ENCODE results near the gene CTTN. TPM values are rescaled to one million over a fixed set of nuclear protein-coding genes. Genes with fewer than 3 reads are reported as not detected.

Gene CTTN
- total and polyA plus RNA-seq, 2 of the 8 experiments (the other 6 are each of a cell fraction or from before 2014, with no cell fraction given): 84.6 to 216 TPM

GRCh38 chr11:70409437-70409836 lies 11.1 kb downstream of the CTTN start:
- H3K56ac ChIP-seq (replicated peaks; ENCODE audit: insufficient read length, low read depth, low read length): no peak overlapping the region
- no peak overlapping the region for H3K18ac ChIP-seq (ENCODE audit: extremely low read depth, low read length)
- no peak for FAIRE-seq
- TF ChIP-seq JUN (IDR thresholded peaks at IDR 0.05; ENCODE audit: low read depth, low read length): no peak
- TF ChIP-seq ASH2L (IDR thresholded peaks at IDR 0.05; ENCODE audit: low read length): no peak
- TF ChIP-seq FOSL1 (IDR thresholded peaks at IDR 0.05; ENCODE audit: insufficient read depth, low read depth, low read length): no peak
- TF ChIP-seq NRF1 (IDR thresholded peaks at IDR 0.05; ENCODE audit: low read depth, low read length): no peak
- no peak for TF ChIP-seq POLR2AphosphoS5 (IDR thresholded peaks at IDR 0.05; ENCODE audit: low read depth, low read length)
- TF ChIP-seq MAFK (IDR thresholded peaks at IDR 0.05; ENCODE audit: low read depth, low read length): no peak
- TF ChIP-seq KDM5A (IDR thresholded peaks at IDR 0.05; ENCODE audit: low read length): no peak
- TF ChIP-seq E2F6 (IDR thresholded peaks at IDR 0.05): no peak
- TF ChIP-seq POLR2A (IDR thresholded peaks at IDR 0.05; ENCODE audit: control extremely low read depth in 1 of 2, low read depth in 2 of 2, low read length in 2 of 2): no peak
- TF ChIP-seq SAP30 (IDR thresholded peaks at IDR 0.05; ENCODE audit: insufficient read depth, insufficient replicate concordance, low read length): no peak
- no peak for TF ChIP-seq SP2 (IDR thresholded peaks at IDR 0.05; ENCODE audit: low read length)
- TF ChIP-seq CTBP2 (IDR thresholded peaks at IDR 0.05; ENCODE audit: borderline replicate concordance, insufficient read depth, insufficient read length, low read length): no peak
- TF ChIP-seq TBP (IDR thresholded peaks at IDR 0.05; ENCODE audit: low read depth, low read length): no peak
- TF ChIP-seq GTF2F1 (IDR thresholded peaks at IDR 0.05; ENCODE audit: borderline replicate concordance, low read depth, low read length): no peak
- TF ChIP-seq SIX5 (IDR thresholded peaks at IDR 0.05; ENCODE audit: low read depth, low read length): no peak

More at GRCh38 chr11:70409437-70409836, 11.1 kb downstream of the CTTN start:
- H4K8ac ChIP-seq (ENCODE audit: extremely low read depth, insufficient read depth, low read length): no peak overlapping the region
- H2BK12ac ChIP-seq (ENCODE audit: low read depth, low read length): no peak overlapping the region
- peaks cover 9 to 18% of the 10 kb centered on the region in 2 experiments for H4K20me1 ChIP-seq (replicated peaks in 1 of 2; ENCODE audit: control insufficient read depth in 1 of 2, insufficient read depth in 2 of 2, low read length in 2 of 2)
- H3K79me2 ChIP-seq (ENCODE audit: control insufficient read depth in 1 of 2, insufficient read depth in 2 of 2, low read length in 2 of 2): peaks cover 0 to 18% of the 10 kb centered on the region in 2 experiments; a peak in 2 of 4 replicates
- DNase-seq (ENCODE audit: low read depth in 1 of 2, low spot score in 2 of 2): no peak
- H3K4me2 ChIP-seq (ENCODE audit: insufficient read depth in 1 of 2, low read depth in 2 of 2, low read length in 2 of 2): no peak overlapping the region
- no peaks in the 10 kb centered on the region for H3K27me3 ChIP-seq (replicated peaks in 1 of 4; ENCODE audit: control insufficient read depth in 3 of 4, extremely low read depth in 1 of 4, insufficient read depth in 3 of 4, low read length in 3 of 4)
- H3K4me3 ChIP-seq (ENCODE audit: extremely low read depth in 1 of 4, insufficient read depth in 2 of 4, low read depth in 3 of 4, low read length in 4 of 4): no peak overlapping the region
- CTCF ChIA-PET (ENCODE audit: partially characterized antibody): interaction anchor here (1.2 kb wide), 1 partner anchor 22 kb away, joined by 3 read pairs; no protein-coding TSS in a partner anchor
- H3K4me1 ChIP-seq (replicated peaks in 1 of 4; ENCODE audit: control insufficient read depth in 3 of 4, insufficient read depth in 4 of 4, low read length in 3 of 4): no peaks in the 10 kb centered on the region
- H3K9ac ChIP-seq (replicated peaks in 1 of 4; ENCODE audit: extremely low read depth in 1 of 4, low read depth in 3 of 4, low read length in 3 of 4): no peak overlapping the region
- H2AFZ ChIP-seq (ENCODE audit: low read length): no peak overlapping the region
- H3K79me1 ChIP-seq (ENCODE audit: low read depth, low read length): peaks cover 2% of the 10 kb centered on the region; the same call in 1 of the 2 replicates
- no peak overlapping the region for H2AK5ac ChIP-seq (ENCODE audit: low read depth, low read length)
- no peak overlapping the region for H2BK20ac ChIP-seq (ENCODE audit: low read length)
- no peak overlapping the region for H2BK15ac ChIP-seq (ENCODE audit: low read length)
- no peaks in the 10 kb centered on the region for H3K9me3 ChIP-seq (ENCODE audit: insufficient read depth in 2 of 2, low read depth in 1 of 2, low read length in 1 of 2)
- H3K23ac ChIP-seq (ENCODE audit: insufficient read length): no peak overlapping the region
- H3K23me2 ChIP-seq (ENCODE audit: low read depth, low read length): no peaks in the 10 kb centered on the region
- no peak overlapping the region for H2BK120ac ChIP-seq (replicated peaks; ENCODE audit: low read depth, low read length)
- H2BK5ac ChIP-seq (ENCODE audit: low read depth, low read length): no peak overlapping the region
- peaks cover 37 to 91% (median 72%) of the 10 kb centered on the region in 4 experiments for H3K36me3 ChIP-seq (ENCODE audit: control insufficient read depth in 2 of 4, insufficient read depth in 4 of 4, low read length in 3 of 4)
- no peak overlapping the region for H3K4ac ChIP-seq (replicated peaks; ENCODE audit: insufficient read length, low read depth, low read length)
- no peak overlapping the region for H3K27ac ChIP-seq (ENCODE audit: low read depth, low read length)
- H4K5ac ChIP-seq (ENCODE audit: insufficient read length, low read depth, low read length): no peak overlapping the region
- 92% methylated on average over 10 of the region's 10 CpGs; no CpG with 5 or more reads in 1 of the 2 experiments for WGBS, 2 experiments (ENCODE audit: extremely low coverage in 1 of 2, insufficient coverage in 1 of 2, insufficient read length in 1 of 2, insufficient replicate concordance in 2 of 2, low coverage in 1 of 2, low lambda C conversion rate in 2 of 2, missing lambda C conversion rate in 1 of 2)
- H4K91ac ChIP-seq (replicated peaks; ENCODE audit: insufficient read length, low read length): no peak overlapping the region
- POLR2A ChIA-PET (ENCODE audit: partially characterized antibody): interaction anchor here (1.2 to 3.0 kb wide), 2 partner anchors 10 to 15 kb away, joined by 4 to 12 read pairs; no protein-coding TSS in a partner anchor
- no peak overlapping the region for H3K14ac ChIP-seq (ENCODE audit: insufficient read length)

All from H1 (cell line).